SH-SY5Y (cell line): Measurements from ENCODE around the gene ETFA.
A peak's percentile ranks its signal among the peaks of the same experiment; 100 is the strongest.

Experiments used
- GATA2 ChIP-seq: IDR thresholded peaks from 2 replicates; pipeline ENCODE4 v1.6.1; 2011; ENCODE audit warnings: mild to moderate bottlenecking, low read depth, low read length
- GATA3 ChIP-seq: IDR thresholded peaks from 2 replicates; pipeline ENCODE4 v1.6.1; 2011; ENCODE audit warnings: low read depth, mild to moderate bottlenecking, low read length, moderate library complexity

The ETFA gene

GRCh38 chr15:76311100-76311953 lies at the start of gene ETFA:
Gene ETFA (minus strand): TSS chr15:76311469. CDS start chr15:76311388, 81 bp downstream.
- TF ChIP-seq GATA3: no peak
- TF ChIP-seq GATA2: peak; percentile 82

- no peak for TF ChIP-seq GATA3
- TF ChIP-seq GATA2: no peak
Observed at GRCh38 chr15:76360416-76360815, 49.1 kb upstream of the ETFA start.

GRCh38 chr15:76359152-76359551 lies 47.9 kb upstream of the ETFA start:
- no peak for TF ChIP-seq GATA2
- no peak for TF ChIP-seq GATA3

- TF ChIP-seq GATA3 (no peak), GATA2 (no peak)
Observed at GRCh38 chr15:76358453-76358852, 47.2 kb upstream of the ETFA start.

- TF ChIP-seq GATA2 (no peak), GATA3 (no peak)
Observed at GRCh38 chr15:76354823-76355440, 43.7 kb upstream of the ETFA start.

- TF ChIP-seq GATA3 (no peak), GATA2 (no peak)
Observed at GRCh38 chr15:76353903-76354302, 42.6 kb upstream of the ETFA start.

- TF ChIP-seq GATA2 (no peak), GATA3 (no peak)
Observed at GRCh38 chr15:76353023-76353577, 41.8 kb upstream of the ETFA start.

- no peak for TF ChIP-seq GATA2
- TF ChIP-seq GATA3: no peak
Observed at GRCh38 chr15:76349301-76350070, 38.2 kb upstream of the ETFA start.

GRCh38 chr15:76347482-76348055 lies 36.3 kb upstream of the ETFA start:
- TF ChIP-seq GATA2: no peak
- TF ChIP-seq GATA3: no peak

GRCh38 chr15:76346669-76347481 lies 35.6 kb upstream of the ETFA start:
- TF ChIP-seq GATA3 (no peak), GATA2 (no peak)

GRCh38 chr15:76345880-76346668 lies 34.8 kb upstream of the ETFA start:
- no peak for TF ChIP-seq GATA3
- no peak for TF ChIP-seq GATA2

- TF ChIP-seq GATA3: no peak
- no peak for TF ChIP-seq GATA2
Observed at GRCh38 chr15:76345583-76345879, 34.3 kb upstream of the ETFA start.

- TF ChIP-seq GATA2 (no peak), GATA3 (no peak)
Observed at GRCh38 chr15:76344893-76345582, 33.8 kb upstream of the ETFA start.
